Epithelial cell of esophagus (primary cell): ENCODE data around the gene C22orf15.

ENCODE experiments used
- DNase-seq: peaks from one replicate; pipeline ENCODE4 v3.0.0; 2010; ENCODE audit warnings: low read depth
- H3K4me3 ChIP-seq: 2 replicates; pipeline ENCODE4 v1.5.1; 2011; ENCODE audit warnings: mild to moderate bottlenecking, low read length, control low read depth
- TF ChIP-seq, protein P1 (sequence below): IDR thresholded peaks from 2 replicates; pipeline ENCODE4 v1.5.1; 2011; ENCODE audit warnings: low read depth, mild to moderate bottlenecking, low read length, control low read depth, inconsistent platforms; ENCODE audit not compliant: insufficient read depth; ENCODE audit errors: missing control alignments

The C22orf15 gene

DNA sequence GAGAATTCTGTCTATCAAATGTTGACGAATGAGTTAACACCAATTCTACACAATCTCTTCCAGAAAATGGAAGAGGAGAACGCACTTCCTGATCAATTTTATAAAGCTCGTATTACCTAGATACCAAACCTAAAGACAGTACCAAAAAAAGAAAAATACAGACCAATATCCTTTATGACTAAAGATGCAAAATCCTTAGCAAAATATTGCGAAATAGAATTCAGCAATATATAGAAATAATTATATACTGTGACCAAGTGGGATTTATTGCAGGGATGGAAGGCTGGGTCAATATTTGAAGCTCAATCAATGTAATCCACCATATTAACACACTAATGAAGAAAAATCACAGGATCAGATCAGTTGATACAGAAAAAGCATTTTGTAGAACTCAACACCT is 49.6 kb downstream of the C22orf15 start:
- DNase-seq, result no peak
- H3K4me3 ChIP-seq, result no peak overlapping the region
- TF ChIP-seq, protein P1, sequence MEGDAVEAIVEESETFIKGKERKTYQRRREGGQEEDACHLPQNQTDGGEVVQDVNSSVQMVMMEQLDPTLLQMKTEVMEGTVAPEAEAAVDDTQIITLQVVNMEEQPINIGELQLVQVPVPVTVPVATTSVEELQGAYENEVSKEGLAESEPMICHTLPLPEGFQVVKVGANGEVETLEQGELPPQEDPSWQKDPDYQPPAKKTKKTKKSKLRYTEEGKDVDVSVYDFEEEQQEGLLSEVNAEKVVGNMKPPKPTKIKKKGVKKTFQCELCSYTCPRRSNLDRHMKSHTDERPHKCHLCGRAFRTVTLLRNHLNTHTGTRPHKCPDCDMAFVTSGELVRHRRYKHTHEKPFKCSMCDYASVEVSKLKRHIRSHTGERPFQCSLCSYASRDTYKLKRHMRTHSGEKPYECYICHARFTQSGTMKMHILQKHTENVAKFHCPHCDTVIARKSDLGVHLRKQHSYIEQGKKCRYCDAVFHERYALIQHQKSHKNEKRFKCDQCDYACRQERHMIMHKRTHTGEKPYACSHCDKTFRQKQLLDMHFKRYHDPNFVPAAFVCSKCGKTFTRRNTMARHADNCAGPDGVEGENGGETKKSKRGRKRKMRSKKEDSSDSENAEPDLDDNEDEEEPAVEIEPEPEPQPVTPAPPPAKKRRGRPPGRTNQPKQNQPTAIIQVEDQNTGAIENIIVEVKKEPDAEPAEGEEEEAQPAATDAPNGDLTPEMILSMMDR, result no peak
